ENCODE results near the gene AMPH. TPM values are rescaled to one million over a fixed set of nuclear protein-coding genes. Genes with fewer than 3 reads are reported as not detected.

Gene AMPH
- total RNA-seq, 1 donor from 2014 or later = 2.1 TPM

- DNase-seq (ENCODE audit: low spot score) = no peak
Observed at GRCh38 chr7:38542156-38542555, 89.0 kb downstream of the AMPH start.

GRCh38 chr7:38541440-38541839, 89.7 kb downstream of the AMPH start:
- no peak for DNase-seq (ENCODE audit: low spot score)

- DNase-seq (ENCODE audit: low spot score) = no peak
Observed at GRCh38 chr7:38539477-38540081, 91.6 kb downstream of the AMPH start.

- DNase-seq (ENCODE audit: low spot score) = no peak
Observed at GRCh38 chr7:38535073-38535472, 96.1 kb downstream of the AMPH start.

- DNase-seq (ENCODE audit: low spot score) = no peak
Observed at GRCh38 chr7:38525857-38526256, 105.3 kb downstream of the AMPH start.

- DNase-seq (ENCODE audit: low spot score) = no peak
Observed at GRCh38 chr7:38524786-38525185, 106.4 kb downstream of the AMPH start.

GRCh38 chr7:38520741-38521140, 110.4 kb downstream of the AMPH start:
- DNase-seq (ENCODE audit: low spot score) = no peak

GRCh38 chr7:38518541-38518940, 112.6 kb downstream of the AMPH start:
- no peak for DNase-seq (ENCODE audit: low spot score)

- no peak for DNase-seq (ENCODE audit: low spot score)
Observed at GRCh38 chr7:38512704-38513103, 118.5 kb downstream of the AMPH start.

- no peak for DNase-seq (ENCODE audit: low spot score)
Observed at GRCh38 chr7:38512291-38512690, 118.9 kb downstream of the AMPH start.

- no peak for DNase-seq (ENCODE audit: low spot score)
Observed at GRCh38 chr7:38507384-38507783, 123.8 kb downstream of the AMPH start.

- DNase-seq (ENCODE audit: low spot score) = no peak
Observed at GRCh38 chr7:38506756-38507155, 124.4 kb downstream of the AMPH start.

- no peak for DNase-seq (ENCODE audit: low spot score)
Observed at GRCh38 chr7:38506004-38506403, 125.2 kb downstream of the AMPH start.

GRCh38 chr7:38504684-38505083, 126.5 kb downstream of the AMPH start:
- no peak for DNase-seq (ENCODE audit: low spot score)

GRCh38 chr7:38502848-38503247, 128.3 kb downstream of the AMPH start:
- no peak for DNase-seq (ENCODE audit: low spot score)

GRCh38 chr7:38502289-38502688, 128.9 kb downstream of the AMPH start:
- DNase-seq (ENCODE audit: low spot score) = no peak

GRCh38 chr7:38492010-38492409, 139.2 kb downstream of the AMPH start:
- DNase-seq (ENCODE audit: low spot score) = no peak

GRCh38 chr7:38482521-38482920, 148.7 kb downstream of the AMPH start:
- DNase-seq (ENCODE audit: low spot score) = no peak

- DNase-seq (ENCODE audit: low spot score) = no peak
Observed at GRCh38 chr7:38481401-38481800, 149.8 kb downstream of the AMPH start.

- DNase-seq (ENCODE audit: low spot score) = no peak
Observed at GRCh38 chr7:38478404-38478803, 152.8 kb downstream of the AMPH start.

GRCh38 chr7:38477333-38477732, 153.8 kb downstream of the AMPH start:
- no peak for DNase-seq (ENCODE audit: low spot score)

- no peak for DNase-seq (ENCODE audit: low spot score)
Observed at GRCh38 chr7:38476764-38477163, 154.4 kb downstream of the AMPH start.

- DNase-seq (ENCODE audit: low spot score) = no peak
Observed at GRCh38 chr7:38465956-38466355, 165.2 kb downstream of the AMPH start.
